Measurements from ENCODE around the gene ZNF816.
"Not testable (repeated sequence)": the region's sequence is repeated elsewhere in the genome, so short reads cannot be mapped to it uniquely, and the experiment has no call there.

ZNF816 gene

GRCh38 chr19:52962394-52963246 is at the start of gene ZNF816:
Gene ZNF816, minus strand, starts transcription at chr19:52962881. Its CDS starts 6,792 bp downstream, at chr19:52956089.
- DNase-seq (ENCODE audit: low spot score) = peak; percentile 90

GRCh38 chr19:53012006-53012405 is 49.3 kb upstream of the ZNF816 start:
- no peak for DNase-seq (ENCODE audit: low spot score)

- DNase-seq (ENCODE audit: low spot score) = no peak
These were observed 47.8 kb upstream of the ZNF816 start for GRCh38 chr19:53010494-53010893.

DNA sequence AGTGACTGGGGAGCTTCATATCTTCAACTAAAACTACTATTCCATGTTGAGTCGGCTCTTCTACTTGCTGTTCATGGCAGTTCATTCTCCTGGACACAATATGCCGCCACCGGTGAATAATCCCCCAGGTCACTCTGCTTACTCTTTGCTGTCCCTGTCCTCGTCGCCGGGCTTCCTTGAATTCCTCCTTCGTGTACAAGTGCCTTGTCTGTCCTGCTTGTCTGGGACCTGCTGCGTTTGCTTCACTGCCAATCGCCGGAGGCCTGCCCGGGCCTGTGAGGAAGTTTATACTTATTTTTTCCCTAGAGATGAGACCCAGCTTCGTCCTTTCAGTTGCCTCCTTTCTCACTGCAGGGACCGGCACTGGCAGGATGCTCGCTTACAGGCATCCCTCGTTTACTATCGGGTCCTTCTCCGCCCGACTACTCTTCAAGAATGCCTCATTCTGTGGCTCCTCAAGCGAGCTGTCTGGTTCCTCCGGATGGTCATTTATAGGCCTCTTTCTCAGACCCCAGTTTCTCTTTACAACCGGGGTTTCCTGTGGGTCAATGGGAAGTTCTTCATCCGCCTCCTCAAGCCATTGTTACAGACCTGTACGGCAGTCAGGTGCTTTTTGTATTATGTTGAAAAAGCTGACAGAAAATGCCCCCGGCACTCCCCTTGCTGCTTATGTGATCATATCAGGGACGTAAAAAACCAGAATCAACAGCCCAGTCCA is 45.5 kb upstream of the ZNF816 start:
- DNase-seq (ENCODE audit: low spot score) = no peak

DNA sequence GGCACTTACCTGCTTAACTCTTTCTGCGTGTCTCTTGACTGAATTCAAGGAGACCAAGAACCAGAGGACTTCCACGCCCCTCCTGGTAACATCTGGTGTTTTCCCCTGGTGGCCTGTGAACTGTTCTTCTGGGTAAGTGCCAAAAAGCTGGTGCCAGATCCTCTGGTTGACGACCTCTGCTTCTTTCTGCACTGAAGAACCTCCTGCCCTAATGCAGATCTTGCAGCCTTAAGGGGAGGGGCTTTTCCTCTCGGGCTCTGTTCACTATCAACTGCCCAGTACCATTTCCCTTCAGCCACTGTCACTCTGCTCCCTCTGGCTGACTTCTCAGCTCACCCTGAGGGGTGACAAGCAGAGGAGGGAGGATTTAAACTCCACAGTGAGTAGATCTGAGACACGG is 44.9 kb upstream of the ZNF816 start:
- no peak for DNase-seq (ENCODE audit: low spot score)

- no peak for DNase-seq (ENCODE audit: low spot score)
These were observed 44.5 kb upstream of the ZNF816 start for GRCh38 chr19:53007200-53007599.

DNA sequence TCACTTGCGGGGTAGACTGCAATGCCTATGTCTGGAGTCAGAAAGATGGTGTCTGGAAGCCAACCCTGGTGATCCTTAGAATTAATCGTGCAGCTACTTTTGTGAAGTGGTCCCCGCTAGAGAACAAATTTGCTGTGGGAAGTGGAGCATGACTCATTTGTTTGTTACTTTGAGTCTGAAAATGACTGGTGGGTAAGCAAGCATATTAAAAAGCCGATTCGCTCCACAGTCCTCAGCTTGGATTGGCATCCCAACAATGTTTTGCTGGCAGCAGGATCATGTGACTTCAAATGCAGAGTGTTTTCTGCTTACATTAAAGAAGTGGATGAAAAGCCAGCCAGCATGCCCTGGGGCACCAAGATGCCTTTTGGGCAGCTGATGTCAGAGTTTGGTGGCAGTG is 41.6 kb upstream of the ZNF816 start:
- no peak for DNase-seq (ENCODE audit: low spot score)

DNA sequence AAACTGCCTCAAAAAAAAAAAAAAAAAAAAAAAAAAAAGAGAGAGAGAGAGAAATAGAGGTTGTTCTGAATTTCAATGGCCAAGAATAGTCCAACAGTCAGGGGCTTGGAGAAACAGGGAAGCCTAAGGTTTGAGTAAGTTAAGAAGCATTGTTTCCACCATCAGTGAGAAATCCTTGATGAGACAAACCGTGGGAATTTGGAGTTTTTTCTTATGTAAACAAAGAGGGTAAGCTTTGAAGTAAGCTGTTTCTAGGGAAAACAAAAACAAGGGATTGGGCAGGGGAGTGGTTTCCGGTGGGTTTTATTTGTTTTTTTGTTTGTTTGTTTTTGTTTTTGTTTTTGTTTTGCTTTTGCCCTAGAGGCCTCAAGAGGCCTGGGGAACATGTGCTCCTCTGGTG is 39.8 kb upstream of the ZNF816 start:
- no peak for DNase-seq (ENCODE audit: low spot score)

DNA sequence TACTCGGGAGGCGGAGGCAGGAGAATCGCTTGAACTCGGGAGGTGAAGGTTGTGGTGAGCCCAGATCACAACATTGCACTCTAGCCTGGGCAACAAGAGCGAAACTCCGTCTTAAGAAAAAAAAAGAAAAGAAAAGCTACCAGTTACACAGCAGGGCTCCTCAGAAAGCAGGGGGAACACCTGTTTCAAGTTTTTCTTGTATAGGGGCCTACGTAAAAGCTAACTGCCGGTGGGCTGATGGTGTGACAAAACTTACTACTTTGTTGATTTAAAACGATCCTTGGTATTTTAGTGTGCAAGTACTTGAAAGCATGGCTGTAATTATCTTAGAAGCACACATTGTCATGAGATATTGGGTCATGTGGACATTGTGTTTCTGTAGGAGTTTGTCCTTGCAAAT is 35.3 kb upstream of the ZNF816 start:
- no peak for DNase-seq (ENCODE audit: low spot score)

GRCh38 chr19:52995711-52996110 is 33.0 kb upstream of the ZNF816 start:
- no peak for DNase-seq (ENCODE audit: low spot score)

DNA sequence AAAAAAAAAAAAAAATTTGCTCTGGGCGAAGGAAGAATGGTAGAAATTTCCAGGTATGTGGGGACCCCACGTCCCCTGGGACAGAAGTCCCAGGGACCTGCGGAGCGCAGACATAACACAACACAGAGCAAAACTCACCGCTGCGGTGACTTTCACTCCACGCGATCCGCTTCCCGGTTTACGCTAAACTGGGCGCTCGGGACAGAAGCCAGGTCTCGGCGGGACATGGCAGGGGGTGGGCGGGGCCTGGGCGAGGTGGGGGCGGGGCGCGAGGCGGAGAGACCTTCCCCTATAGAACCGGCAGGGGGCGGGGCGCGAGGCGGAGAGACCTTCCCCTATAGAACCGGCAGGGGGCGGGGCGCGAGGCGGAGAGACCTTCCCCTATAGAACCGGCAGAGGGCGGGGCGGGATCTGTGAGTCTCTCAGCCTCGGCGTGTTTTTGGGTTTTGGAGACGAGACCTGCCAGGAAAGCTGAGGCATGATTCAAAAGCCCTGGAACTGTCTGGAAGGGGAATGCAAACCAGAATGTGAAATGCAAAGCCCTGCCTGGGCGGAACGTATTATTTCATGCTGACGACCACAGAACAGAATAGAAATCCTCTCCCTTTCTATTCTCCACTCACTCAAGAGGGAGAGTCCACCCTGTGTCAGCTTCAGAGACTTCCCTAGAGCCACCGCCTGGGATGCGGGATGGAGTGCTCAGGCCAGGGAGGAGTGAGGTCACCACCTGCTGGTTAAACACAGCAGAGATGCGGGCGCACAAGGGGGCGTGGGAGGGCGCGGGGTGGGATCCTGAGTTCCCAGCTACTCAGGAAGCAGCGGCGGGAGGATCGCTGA is 30.9 kb upstream of the ZNF816 start:
- DNase-seq (ENCODE audit: low spot score) = peak; percentile 61

GRCh38 chr19:52992109-52993004 is 29.7 kb upstream of the ZNF816 start:
- DNase-seq (ENCODE audit: low spot score) = no peak

DNA sequence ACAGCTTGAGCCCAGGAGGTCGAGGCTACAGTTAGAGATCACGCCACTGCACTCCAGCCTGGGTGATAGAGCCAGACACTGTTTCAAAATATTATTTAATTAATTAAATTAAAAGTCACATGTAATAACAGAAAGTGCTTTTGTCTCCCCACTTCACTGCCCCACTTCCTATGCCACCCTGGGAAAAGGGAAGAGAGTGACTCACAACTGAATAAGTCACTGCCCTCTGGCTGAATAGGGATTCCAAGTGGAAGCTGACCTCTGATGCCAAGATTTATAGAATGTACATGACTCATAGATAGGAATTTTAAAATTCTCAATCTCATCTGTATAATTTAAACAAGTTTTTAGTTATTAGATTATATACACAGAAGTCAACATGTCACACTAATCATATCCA is 28.8 kb upstream of the ZNF816 start:
- DNase-seq (ENCODE audit: low spot score) = no peak

- no peak for DNase-seq (ENCODE audit: low spot score)
These were observed 28.2 kb upstream of the ZNF816 start for GRCh38 chr19:52990759-52991418.

DNA sequence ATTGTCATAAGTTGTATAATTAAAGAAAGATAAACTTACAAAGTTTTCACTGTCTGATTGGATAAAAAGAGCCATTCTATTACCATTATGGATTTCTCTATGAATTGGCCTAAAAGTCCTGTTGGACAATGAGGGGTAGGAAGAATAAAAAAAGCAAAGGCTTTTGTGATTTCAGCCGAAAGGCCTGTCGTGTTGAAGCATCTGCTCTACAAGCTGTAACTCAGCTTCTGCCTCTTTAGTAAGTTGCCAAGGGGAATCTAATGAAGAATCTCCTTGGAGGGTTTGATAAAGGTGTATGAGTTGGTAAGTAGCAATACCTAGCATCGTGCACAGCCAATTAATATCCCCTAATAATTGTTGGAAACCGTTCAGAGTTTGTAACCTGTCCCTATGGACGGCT is 25.8 kb upstream of the ZNF816 start:
- no peak for DNase-seq (ENCODE audit: low spot score)

DNA sequence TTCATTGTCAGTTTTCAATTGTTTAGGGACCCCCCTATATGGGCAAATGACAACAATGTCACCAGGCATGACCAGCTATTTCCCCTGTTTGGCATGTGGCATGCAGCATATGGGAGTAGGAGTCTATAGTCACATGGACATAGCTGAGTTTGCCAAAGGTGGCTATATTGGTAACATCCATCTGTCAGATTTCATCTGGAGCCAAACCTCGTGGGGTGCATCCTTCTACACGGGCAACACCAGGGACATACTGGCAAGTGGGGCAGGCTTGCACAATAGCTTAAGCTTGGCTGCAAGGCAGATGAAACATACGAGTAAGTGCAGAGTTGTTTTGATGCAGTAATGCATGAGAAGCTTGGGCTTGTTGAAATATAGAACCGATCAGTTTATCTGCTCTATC is 24.5 kb upstream of the ZNF816 start:
- peak; percentile 67 for DNase-seq (ENCODE audit: low spot score)

GRCh38 chr19:52983167-52983566 is 20.5 kb upstream of the ZNF816 start:
- DNase-seq (ENCODE audit: low spot score) = not testable (repeated sequence)

GRCh38 chr19:52981329-52981728 is 18.6 kb upstream of the ZNF816 start:
- DNase-seq (ENCODE audit: low spot score) = no peak

DNA sequence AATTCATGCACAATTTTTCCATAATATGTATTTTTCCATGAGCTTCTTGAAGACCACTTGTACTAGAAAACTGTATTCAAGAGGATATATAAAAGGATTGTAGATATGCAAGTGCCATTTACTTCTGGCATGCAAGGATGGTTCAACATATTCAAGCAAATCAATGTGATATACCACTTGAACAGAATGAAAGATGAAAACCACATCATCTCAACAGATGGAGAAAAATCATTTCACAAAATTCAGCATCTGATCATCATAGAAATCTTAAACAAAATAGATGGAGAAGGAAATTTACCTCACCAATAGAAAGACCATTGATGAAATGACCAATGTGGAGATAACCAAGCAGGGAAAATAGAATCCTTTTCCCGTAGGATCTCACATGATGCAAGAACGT is 5.1 kb upstream of the ZNF816 start:
- no peak for DNase-seq (ENCODE audit: low spot score)

GRCh38 chr19:52963247-52963618 is 552 bp upstream of the ZNF816 start:
- peak; percentile 18 for DNase-seq (ENCODE audit: low spot score)

DNA sequence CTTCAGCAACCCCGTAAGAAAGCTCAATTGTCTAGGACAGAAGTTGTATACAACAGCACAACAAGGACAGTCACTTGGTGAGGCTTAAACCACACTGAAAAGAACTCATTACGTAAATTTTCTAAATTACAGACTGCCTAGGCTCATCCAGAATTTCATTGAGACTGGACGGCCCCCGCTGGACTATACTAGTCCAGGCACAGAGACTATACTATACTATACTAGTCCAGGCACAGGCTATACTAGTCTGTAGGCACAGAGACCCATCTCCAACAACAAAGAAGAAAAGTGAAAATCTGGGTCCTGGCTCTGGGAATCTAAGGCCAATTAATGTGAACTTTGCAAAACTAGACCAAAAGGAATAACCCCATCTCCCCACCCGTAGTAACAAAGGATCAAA is 700 bp downstream of the ZNF816 start:
- no peak for DNase-seq (ENCODE audit: low spot score)

All from Ammon's horn (tissue), 1 donor.